ENCODE measurements around the gene ABCC12.

Gene ABCC12

GRCh38 chr16:48131201-48131935 lies 24.4 kb downstream of the ABCC12 start:
- DNase-seq, result no peak

DNA sequence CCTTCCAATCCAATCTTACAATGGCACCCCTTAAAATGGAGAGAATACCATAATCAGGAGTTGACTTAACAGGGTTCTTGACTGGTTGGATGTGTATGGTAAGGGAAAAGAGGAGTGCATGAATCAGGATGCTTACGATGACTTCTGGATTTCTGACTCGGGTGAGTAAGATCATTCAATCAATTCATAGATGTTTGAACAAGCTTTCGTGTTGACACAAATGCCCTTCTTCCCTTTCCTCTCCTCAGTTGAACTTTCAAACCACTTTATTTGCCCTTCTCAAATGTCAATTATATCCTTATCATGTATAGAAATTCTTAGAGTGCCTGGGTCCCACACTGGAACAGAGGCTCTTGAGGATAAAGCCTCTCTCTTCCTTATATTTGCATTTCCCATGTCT lies 25.9 kb downstream of the ABCC12 start:
- DNase-seq, result no peak

- no peak for DNase-seq
Observed at GRCh38 chr16:48128769-48129168, 27.0 kb downstream of the ABCC12 start.

DNA sequence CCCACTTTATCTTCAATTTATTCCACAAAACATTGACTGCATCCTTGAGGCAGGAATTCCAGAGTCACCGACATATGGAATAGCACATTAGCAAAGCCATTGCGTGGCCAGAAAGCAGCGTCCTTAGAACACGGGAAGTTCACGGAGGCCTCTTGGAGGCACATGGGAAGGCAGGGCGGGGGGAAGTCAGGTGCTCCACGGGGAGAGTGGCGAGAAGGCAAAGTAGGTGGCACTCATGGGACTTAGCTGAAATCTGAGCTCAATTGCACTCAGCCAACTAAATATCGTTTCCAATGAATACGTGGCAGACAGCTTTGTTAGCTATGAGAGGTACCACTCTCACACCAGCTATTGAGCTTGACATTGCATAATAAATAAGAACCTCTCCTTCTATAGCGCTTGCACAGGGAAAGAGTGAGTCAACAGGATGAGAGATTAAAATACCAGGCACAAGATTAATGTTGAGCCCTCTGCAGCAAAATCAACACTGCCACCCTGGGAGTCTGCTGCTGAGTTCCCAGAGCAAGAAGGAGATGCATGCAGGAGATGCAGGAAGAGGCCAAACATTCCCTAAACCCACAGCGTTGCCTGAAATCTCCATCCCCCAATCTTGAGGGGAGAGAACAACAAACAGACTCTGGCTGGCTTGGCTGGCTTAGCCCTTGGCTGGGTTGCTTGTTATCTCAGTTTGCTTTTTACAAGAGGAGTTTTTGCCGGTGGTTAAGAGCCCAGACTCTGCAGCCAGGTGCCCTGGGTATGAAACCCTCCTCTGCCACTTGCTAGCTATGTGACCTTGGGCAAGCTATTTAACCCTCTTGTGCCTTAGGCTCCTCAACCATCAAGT lies 28.8 kb downstream of the ABCC12 start:
- no peak for DNase-seq

GRCh38 chr16:48125888-48126287 lies 29.9 kb downstream of the ABCC12 start:
- DNase-seq, result no peak

- no peak for DNase-seq
Observed at GRCh38 chr16:48124266-48124665, 31.5 kb downstream of the ABCC12 start.

- DNase-seq, result peak; percentile 15
Observed at GRCh38 chr16:48123104-48123788, 32.5 kb downstream of the ABCC12 start.

DNA sequence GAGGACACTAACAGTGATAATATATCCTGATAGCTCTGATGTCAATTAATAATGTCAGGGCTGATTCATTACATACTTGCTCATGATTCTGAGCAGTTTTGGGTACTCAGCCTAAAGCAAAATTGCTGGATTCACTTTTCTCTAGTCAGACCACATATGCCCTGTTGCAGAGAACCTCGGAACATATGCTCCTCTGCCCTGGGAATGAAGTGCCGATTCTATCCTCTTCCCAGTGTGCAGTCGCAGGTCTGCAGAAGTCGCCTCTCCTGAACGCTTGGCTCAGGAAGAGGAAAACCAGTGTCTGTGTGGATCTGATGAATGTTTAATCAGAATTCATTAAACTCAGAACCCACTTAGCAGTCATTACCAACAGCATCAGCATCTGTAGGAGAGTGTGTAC lies 34.5 kb downstream of the ABCC12 start:
- DNase-seq, result no peak

DNA sequence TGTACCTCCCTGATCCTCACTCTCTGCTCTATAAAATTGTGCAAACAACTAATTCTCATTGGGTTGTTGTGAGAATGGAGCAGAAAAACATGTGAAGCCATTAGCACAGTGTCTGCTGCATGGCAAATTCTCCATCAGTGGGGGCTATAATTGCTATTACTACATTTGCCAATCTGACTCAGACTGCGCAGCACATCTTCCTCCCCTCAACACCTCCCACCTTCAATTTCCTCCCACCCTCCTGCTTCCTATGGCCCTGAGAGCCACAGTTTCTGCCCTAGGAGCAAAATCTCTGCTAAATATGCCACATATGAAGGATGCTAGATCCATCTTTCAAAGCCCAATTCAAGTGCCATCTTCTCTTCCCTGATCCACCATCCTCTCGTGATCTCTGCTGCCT lies 37.0 kb downstream of the ABCC12 start:
- no peak for DNase-seq

- peak; percentile 84 for DNase-seq
Observed at GRCh38 chr16:48117217-48118105, 38.3 kb downstream of the ABCC12 start.

GRCh38 chr16:48115299-48115698 lies 40.5 kb downstream of the ABCC12 start:
- no peak for DNase-seq

DNA sequence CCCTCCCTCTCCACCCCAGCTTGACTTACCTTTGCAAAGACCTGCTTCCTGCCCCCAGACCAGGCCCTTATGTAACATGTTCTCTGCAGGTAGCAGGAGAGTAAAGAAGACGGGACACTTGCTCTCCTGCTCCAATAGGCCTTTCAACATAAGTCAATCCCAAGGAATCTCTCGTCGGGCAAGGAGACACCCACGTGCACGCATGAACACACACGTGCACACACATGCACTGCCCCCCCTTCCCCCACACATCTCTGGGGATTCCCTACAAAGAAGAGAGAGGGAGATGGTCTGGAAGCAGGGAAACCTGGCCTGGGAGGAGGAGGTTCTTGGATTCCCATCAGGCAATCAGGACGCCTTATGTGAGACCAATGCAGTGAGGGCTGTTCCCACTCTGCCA lies 41.4 kb downstream of the ABCC12 start:
- no peak for DNase-seq

DNA sequence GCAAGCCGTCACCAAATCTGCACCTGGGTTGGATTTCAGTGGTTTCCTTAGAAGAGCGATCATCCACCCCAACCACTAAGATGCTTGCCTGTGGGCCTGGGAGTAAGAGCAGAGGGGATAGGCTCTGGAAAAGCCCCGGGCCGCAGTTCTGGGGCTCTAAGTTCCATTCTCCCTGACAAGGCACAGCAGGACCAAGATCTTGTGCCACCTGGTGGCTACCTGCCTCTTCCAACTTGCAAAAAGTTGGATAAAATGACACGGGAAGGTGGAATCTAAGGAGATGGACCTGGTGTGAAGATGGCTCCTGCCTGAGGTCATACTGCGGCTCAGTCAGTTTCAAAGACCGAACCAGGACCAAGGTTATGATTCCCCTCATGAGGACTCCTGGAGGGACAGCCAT lies 42.3 kb downstream of the ABCC12 start:
- no peak for DNase-seq

DNA sequence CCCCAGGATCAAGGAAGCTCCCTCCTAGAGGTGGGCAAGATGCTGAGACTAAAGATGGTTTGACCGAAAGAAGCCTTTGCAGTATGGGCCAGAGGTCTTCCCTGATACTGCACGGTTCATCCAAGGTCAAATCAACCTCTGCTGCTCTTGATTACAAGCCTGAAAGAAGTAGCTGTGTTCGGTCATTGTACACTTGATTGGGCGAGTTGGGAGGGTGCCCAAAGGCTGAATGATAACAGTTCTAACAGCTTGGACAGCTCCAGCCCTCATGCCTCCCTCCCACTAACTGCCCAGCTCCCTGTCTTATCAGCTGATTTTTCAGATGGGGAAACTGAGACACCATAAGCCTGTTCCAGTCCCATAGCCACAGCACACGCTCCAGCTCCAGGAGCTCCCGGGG lies 42.8 kb downstream of the ABCC12 start:
- DNase-seq, result no peak

GRCh38 chr16:48112600-48112999 lies 43.2 kb downstream of the ABCC12 start:
- no peak for DNase-seq

- peak; percentile 46 for DNase-seq
Observed at GRCh38 chr16:48110982-48111381, 44.8 kb downstream of the ABCC12 start.

DNA sequence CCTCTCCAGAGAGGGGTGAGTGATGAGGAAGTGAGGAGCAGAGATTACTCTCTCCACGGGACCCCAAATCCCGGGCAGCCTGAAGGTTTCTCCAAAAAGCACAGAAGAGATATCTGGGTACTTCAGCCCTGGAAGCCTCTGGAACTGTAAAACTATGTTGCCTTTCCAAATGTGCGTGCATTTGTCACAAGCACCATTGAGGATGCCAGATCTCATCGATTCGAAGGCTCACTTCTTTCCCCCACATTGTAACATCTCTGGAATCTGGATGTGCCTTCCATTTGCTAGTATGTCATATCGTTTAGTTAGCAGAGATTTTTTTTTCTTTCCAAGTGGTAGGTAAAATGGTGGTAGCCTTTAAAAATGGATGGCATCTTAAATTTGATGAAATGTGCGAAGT lies 45.8 kb downstream of the ABCC12 start:
- DNase-seq, result no peak

GRCh38 chr16:48109475-48109874 lies 46.3 kb downstream of the ABCC12 start:
- no peak for DNase-seq

- no peak for DNase-seq
Observed at GRCh38 chr16:48106446-48106845, 49.3 kb downstream of the ABCC12 start.
